ENCODE measurements around the gene REEP3. TPM values are rescaled to one million over a fixed set of nuclear protein-coding genes. Genes with fewer than 3 reads are reported as not detected.
"Not testable (repeated sequence)": the region's sequence is repeated elsewhere in the genome, so short reads cannot be mapped to it uniquely, and the experiment has no call there.

REEP3 gene
- total and polyA plus RNA-seq, 8 donors, result 7.3 to 90.4 (median 30.3) TPM

DNA sequence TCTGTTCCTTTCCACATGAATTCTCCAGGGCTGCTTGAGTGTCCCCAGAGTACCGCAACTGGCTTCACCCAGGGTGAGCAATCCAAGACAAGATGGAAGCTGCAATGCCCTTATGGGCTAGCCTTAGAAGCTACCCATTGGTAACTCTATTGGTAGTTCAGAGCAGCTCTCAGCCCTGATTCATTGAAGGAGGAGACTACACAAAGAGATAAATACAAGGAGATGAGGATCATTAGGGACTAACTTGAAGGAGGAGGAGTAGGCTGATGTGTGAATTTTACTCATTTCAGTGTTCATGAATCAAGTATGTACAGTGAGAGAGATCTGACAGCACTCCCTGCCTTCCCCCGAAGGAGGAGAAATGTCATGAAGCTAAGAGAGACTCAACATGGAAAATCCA, 124.0 kb downstream of the REEP3 start:
- TF ChIP-seq POLR2AphosphoS5 (IDR thresholded peaks at IDR 0.05) (no peak), EP300 (IDR thresholded peaks at IDR 0.05) (no peak)
- H3K4me1 ChIP-seq, result no peaks in the 10 kb centered on the region
- no peak for DNase-seq
- peak overlapping the region; percentile 3 to 66 (median 46) for H3K27ac ChIP-seq
- H3K9me3 ChIP-seq, result no peaks in the 10 kb centered on the region
- intact Hi-C loops (cut with DNase I; ENCODE audit: low total_unique reads), result no loop called here
- no peaks in the 10 kb centered on the region for H3K36me3 ChIP-seq
- no peak overlapping the region for H3K4me3 ChIP-seq
- WGBS, 5 donors, result 86 to 95% (median 93%) methylated on average over 1 to 2 of the region's 2 CpGs
- no peaks in the 10 kb centered on the region for H3K27me3 ChIP-seq

DNA sequence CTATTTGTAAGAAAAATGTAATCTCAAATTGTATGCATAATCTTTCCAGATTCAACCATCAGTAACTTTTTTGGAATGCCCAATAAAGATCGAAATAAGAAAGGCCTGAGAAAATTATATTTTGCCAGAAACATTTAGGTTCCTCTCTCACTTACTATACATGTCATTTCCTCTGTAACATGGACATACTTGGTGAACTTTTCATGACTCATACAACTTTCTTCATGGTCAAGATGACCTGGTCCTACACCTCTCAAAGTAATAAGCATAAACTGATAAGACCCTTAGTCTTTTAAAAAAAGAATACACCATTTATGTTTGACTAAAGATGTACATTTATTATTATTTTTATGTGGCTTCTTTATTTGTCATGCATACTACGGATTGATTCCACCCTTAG, 125.3 kb downstream of the REEP3 start:
- H3K36me3 ChIP-seq, result no peaks in the 10 kb centered on the region
- intact Hi-C loops (cut with DNase I; ENCODE audit: low total_unique reads), result no loop called here
- no peaks in the 10 kb centered on the region for H3K9me3 ChIP-seq
- no peaks in the 10 kb centered on the region for H3K4me1 ChIP-seq
- no peak for DNase-seq
- no peak overlapping the region for H3K4me3 ChIP-seq
- H3K27ac ChIP-seq, result no peak overlapping the region
- TF ChIP-seq EP300 (IDR thresholded peaks at IDR 0.05) (no peak), POLR2AphosphoS5 (IDR thresholded peaks at IDR 0.05) (no peak), POLR2A (IDR thresholded peaks at IDR 0.05) (no peak)
- TF ChIP-seq, protein P1, sequence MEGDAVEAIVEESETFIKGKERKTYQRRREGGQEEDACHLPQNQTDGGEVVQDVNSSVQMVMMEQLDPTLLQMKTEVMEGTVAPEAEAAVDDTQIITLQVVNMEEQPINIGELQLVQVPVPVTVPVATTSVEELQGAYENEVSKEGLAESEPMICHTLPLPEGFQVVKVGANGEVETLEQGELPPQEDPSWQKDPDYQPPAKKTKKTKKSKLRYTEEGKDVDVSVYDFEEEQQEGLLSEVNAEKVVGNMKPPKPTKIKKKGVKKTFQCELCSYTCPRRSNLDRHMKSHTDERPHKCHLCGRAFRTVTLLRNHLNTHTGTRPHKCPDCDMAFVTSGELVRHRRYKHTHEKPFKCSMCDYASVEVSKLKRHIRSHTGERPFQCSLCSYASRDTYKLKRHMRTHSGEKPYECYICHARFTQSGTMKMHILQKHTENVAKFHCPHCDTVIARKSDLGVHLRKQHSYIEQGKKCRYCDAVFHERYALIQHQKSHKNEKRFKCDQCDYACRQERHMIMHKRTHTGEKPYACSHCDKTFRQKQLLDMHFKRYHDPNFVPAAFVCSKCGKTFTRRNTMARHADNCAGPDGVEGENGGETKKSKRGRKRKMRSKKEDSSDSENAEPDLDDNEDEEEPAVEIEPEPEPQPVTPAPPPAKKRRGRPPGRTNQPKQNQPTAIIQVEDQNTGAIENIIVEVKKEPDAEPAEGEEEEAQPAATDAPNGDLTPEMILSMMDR (IDR thresholded peaks at IDR 0.05), result no peak
- no peaks in the 10 kb centered on the region for H3K27me3 ChIP-seq
- WGBS, 5 donors, result 92 to 96% (median 93%) methylated on average over 2 of the region's 2 CpGs

DNA sequence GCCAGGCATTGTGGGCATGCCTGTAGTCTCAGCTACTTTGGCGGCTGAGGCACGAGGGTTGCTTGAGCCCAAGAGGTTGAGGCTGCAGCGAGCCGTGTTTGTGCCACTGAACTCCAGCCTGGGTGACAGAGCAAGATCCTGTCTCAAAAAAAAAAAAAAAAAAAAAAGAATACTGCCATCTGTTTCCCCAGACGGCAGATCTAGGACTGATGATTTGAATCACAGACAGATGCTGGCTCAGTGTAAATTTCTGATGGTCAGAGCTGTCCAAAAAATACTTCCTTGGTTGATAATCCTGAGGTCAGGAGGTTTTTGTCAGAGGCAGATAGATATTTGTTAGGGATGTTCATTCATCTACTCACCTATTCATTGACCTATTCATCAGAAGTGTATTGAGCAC, 130.7 kb downstream of the REEP3 start:
- no peak for DNase-seq
- TF ChIP-seq, protein P1 (IDR thresholded peaks at IDR 0.05), result no peak
- no peak for TF ChIP-seq POLR2A (IDR thresholded peaks at IDR 0.05)
- no peak for TF ChIP-seq POLR2AphosphoS5 (IDR thresholded peaks at IDR 0.05)
- no peak for TF ChIP-seq EP300 (IDR thresholded peaks at IDR 0.05)
- no peak overlapping the region for H3K4me3 ChIP-seq
- H3K9me3 ChIP-seq, result no peaks in the 10 kb centered on the region
- no peaks in the 10 kb centered on the region for H3K36me3 ChIP-seq
- intact Hi-C loops (cut with DNase I; ENCODE audit: low total_unique reads), result no loop called here
- H3K27ac ChIP-seq, result no peak overlapping the region
- H3K27me3 ChIP-seq, result no peaks in the 10 kb centered on the region
- H3K4me1 ChIP-seq, result no peaks in the 10 kb centered on the region
- WGBS, 5 donors, result 63 to 89% (median 71%) methylated on average over 5 of the region's 5 CpGs

DNA sequence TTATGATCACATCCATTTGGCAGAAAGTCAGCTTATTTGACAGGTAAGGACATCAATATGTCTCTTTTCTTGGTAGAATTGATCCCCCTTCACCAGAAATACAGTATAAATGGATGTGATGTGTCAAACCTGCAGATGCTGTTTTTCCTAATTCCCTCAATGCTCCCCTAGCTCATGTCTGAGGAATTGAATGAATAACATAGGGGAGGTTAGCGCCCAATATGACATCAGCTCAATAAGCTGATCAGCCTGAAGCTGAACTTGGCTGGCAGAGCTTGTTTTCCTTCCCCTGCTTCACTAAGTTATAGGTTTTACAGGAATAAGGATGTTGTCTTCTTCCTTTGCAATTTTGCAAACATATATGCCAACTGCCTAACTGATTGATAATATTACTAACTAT, 132.5 kb downstream of the REEP3 start:
- Histone ChIP-seq H3K9me3 (no peaks in the 10 kb centered on the region), H3K4me1 (no peaks in the 10 kb centered on the region), H3K27me3 (no peaks in the 10 kb centered on the region), H3K27ac (no peak overlapping the region), H3K36me3 (no peaks in the 10 kb centered on the region), H3K4me3 (no peak overlapping the region)
- TF ChIP-seq, protein P1 (IDR thresholded peaks at IDR 0.05), result no peak
- TF ChIP-seq EP300 (IDR thresholded peaks at IDR 0.05), result no peak
- TF ChIP-seq POLR2AphosphoS5 (IDR thresholded peaks at IDR 0.05), result no peak
- TF ChIP-seq POLR2A (IDR thresholded peaks at IDR 0.05), result no peak
- 88 to 97% (median 94%) methylated on average over 1 of the region's 1 CpG for WGBS, 5 donors
- intact Hi-C loops (cut with DNase I; ENCODE audit: low total_unique reads), result no loop called here
- no peak for DNase-seq

DNA sequence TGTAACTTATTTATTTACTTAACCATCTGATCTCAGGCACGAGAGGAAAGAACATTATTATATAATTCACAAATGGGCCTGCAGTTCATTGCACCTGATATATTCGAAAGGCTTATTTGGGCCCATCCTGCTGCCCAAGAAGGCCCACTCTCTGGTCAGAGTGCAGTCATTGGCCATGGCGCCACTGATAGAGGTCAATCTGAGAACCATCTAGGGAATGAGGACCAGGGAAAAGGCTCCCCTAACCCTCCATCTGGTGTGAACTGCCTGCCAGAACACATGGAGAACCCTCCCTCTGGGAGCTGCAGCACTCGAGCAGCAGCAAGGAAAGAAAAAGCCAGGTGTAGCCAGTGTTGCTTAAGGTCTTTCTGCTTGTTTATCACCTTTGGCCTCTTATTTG, 136.6 kb downstream of the REEP3 start:
- intact Hi-C loops (cut with DNase I; ENCODE audit: low total_unique reads), result no loop called here
- Histone ChIP-seq H3K4me1 (no peaks in the 10 kb centered on the region), H3K27me3 (no peaks in the 10 kb centered on the region), H3K9me3 (no peaks in the 10 kb centered on the region), H3K4me3 (no peak overlapping the region), H3K27ac (no peak overlapping the region), H3K36me3 (no peaks in the 10 kb centered on the region)
- WGBS, 5 donors, result 53 to 69% (median 60%) methylated on average over 3 to 4 of the region's 4 CpGs
- TF ChIP-seq, protein P1 (IDR thresholded peaks at IDR 0.05), result no peak
- no peak for TF ChIP-seq POLR2AphosphoS5 (IDR thresholded peaks at IDR 0.05)
- TF ChIP-seq POLR2A (IDR thresholded peaks at IDR 0.05), result no peak
- TF ChIP-seq EP300 (IDR thresholded peaks at IDR 0.05), result no peak
- no peak for DNase-seq

DNA sequence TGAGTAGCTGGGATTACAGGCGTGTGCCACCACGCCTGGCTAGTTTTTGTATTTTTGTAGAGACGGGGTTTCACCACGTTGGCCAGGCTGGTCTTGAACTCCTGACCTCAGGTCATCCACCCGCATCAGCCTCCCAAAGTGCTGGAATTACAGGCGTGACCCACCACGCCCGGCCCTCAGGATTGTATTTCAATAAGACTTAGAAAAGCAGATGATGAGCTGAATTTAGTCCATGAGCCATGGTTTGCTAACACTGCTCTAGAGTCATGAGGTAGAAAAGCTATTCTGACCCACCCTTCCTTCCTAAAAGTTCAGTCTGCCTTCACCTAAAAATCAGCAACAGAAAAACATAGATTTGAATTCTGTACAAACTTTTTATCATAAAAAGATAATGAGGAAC, 139.7 kb downstream of the REEP3 start:
- H3K4me3 ChIP-seq; H3K27ac ChIP-seq; H3K36me3 ChIP-seq; intact Hi-C loops (cut with DNase I; ENCODE audit: low total_unique reads); DNase-seq; H3K27me3 ChIP-seq; H3K9me3 ChIP-seq; H3K4me1 ChIP-seq: not testable (repeated sequence)
- 87 to 91% (median 89%) methylated on average over 8 of the region's 8 CpGs for WGBS, 5 donors
